T-helper 22 cell (primary cell): Measurements from ENCODE around the gene CCDC12.
A peak's percentile ranks its signal among the peaks of the same experiment; 100 is the strongest.

Experiments used
- DNase-seq: peaks from one replicate; pipeline ENCODE4 v3.0.0-alpha.2; 2020; ENCODE audit warnings: low read depth

CCDC12 gene

GRCh38 chr3:46996689-46997452 lies 20.3 kb upstream of the CCDC12 start:
- no peak for DNase-seq

- no peak for DNase-seq
Measured at GRCh38 chr3:46995901-46996562, 19.5 kb upstream of the CCDC12 start.

- DNase-seq: no peak
Measured at GRCh38 chr3:46994801-46995731, 18.5 kb upstream of the CCDC12 start.

GRCh38 chr3:46993986-46994385 lies 17.4 kb upstream of the CCDC12 start:
- DNase-seq: no peak

GRCh38 chr3:46993292-46993691 lies 16.7 kb upstream of the CCDC12 start:
- DNase-seq: no peak

GRCh38 chr3:46992231-46992630 lies 15.7 kb upstream of the CCDC12 start:
- no peak for DNase-seq

- no peak for DNase-seq
Measured at GRCh38 chr3:46991406-46992165, 15.0 kb upstream of the CCDC12 start.

- no peak for DNase-seq
Measured at GRCh38 chr3:46990573-46991374, 14.2 kb upstream of the CCDC12 start.

- DNase-seq: no peak
Measured at GRCh38 chr3:46989146-46989810, 12.7 kb upstream of the CCDC12 start.

GRCh38 chr3:46988616-46989015 lies 12.1 kb upstream of the CCDC12 start:
- DNase-seq: no peak

GRCh38 chr3:46987743-46988401 lies 11.3 kb upstream of the CCDC12 start:
- peak; percentile 90 for DNase-seq

- DNase-seq: no peak
Measured at GRCh38 chr3:46987319-46987742, 10.8 kb upstream of the CCDC12 start.

- DNase-seq: no peak
Measured at GRCh38 chr3:46986782-46987310, 10.3 kb upstream of the CCDC12 start.

GRCh38 chr3:46986055-46986730 lies 9.6 kb upstream of the CCDC12 start:
- no peak for DNase-seq

- no peak for DNase-seq
Measured at GRCh38 chr3:46985588-46985987, 9.0 kb upstream of the CCDC12 start.

- no peak for DNase-seq
Measured at GRCh38 chr3:46984591-46985459, 8.3 kb upstream of the CCDC12 start.

- DNase-seq: no peak
Measured at GRCh38 chr3:46982546-46982945, 6.0 kb upstream of the CCDC12 start.

- no peak for DNase-seq
Measured at GRCh38 chr3:46981932-46982471, 5.5 kb upstream of the CCDC12 start.
